Esophagus (tissue), 2 donors: Measurements from ENCODE around the gene NPC1L1. TPM values are rescaled to one million over a fixed set of nuclear protein-coding genes. Genes with fewer than 3 reads are reported as not detected.

Experiments
- H3K27ac ChIP-seq, 2 donors: one replicate each; pipeline ENCODE4 v1.5.1; 2013; ENCODE audit warnings: low read depth in 2 of 2, mild to moderate bottlenecking in 2 of 2, inconsistent platforms in 1 of 2, low read length in 1 of 2, moderate library complexity in 1 of 2
- H3K27me3 ChIP-seq, 2 donors: one replicate each; pipeline ENCODE4 v1.6.1; 2013; ENCODE audit warnings: low read length in 2 of 2, control low read depth in 1 of 2, mild to moderate bottlenecking in 1 of 2; ENCODE audit not compliant: insufficient read depth in 2 of 2, control insufficient read depth in 1 of 2
- H3K36me3 ChIP-seq, 2 donors: one replicate each; pipeline ENCODE4 v1.6.1; 2013; ENCODE audit warnings: low read length in 1 of 2; ENCODE audit not compliant: control insufficient read depth in 2 of 2, insufficient read depth in 2 of 2
- H3K4me1 ChIP-seq, 2 donors: one replicate each; pipeline ENCODE4 v1.6.1; 2013; ENCODE audit warnings: low read length in 1 of 2; ENCODE audit not compliant: control insufficient read depth in 2 of 2, insufficient read depth in 2 of 2
- H3K4me3 ChIP-seq, 2 donors: one replicate each; pipeline ENCODE4 v1.5.1; 2013; ENCODE audit warnings: low read length in 2 of 2, mild to moderate bottlenecking in 2 of 2, low read depth in 1 of 2, moderate library complexity in 1 of 2
- H3K9me3 ChIP-seq, 2 donors: one replicate each; pipeline ENCODE4 v1.6.1; 2013; ENCODE audit warnings: mild to moderate bottlenecking in 2 of 2, low read depth in 1 of 2, low read length in 1 of 2, moderate library complexity in 1 of 2; ENCODE audit not compliant: control insufficient read depth in 2 of 2, insufficient read depth in 1 of 2
- WGBS, 2 donors: extraction: QIAGEN DNeasy Blood & Tissue Kit; methylation state at CpG; one replicate each; pipeline ENCODE4 v1.1.7; 2013; 5-methylcytosine and 5-hydroxymethylcytosine counted together
- polyA plus RNA-seq, 2 donors: library from polyadenylated mRNA; stranded (reverse); fragments of 200-250 nt; gene quantifications; one replicate each; pipeline ENCODE4 v1.2.3, GENCODE V29; 2013
- donor health status: healthy with polysubstance abuse.
- donor health status: Bipolar disorder and iron deficiency.

Gene NPC1L1, protein sequence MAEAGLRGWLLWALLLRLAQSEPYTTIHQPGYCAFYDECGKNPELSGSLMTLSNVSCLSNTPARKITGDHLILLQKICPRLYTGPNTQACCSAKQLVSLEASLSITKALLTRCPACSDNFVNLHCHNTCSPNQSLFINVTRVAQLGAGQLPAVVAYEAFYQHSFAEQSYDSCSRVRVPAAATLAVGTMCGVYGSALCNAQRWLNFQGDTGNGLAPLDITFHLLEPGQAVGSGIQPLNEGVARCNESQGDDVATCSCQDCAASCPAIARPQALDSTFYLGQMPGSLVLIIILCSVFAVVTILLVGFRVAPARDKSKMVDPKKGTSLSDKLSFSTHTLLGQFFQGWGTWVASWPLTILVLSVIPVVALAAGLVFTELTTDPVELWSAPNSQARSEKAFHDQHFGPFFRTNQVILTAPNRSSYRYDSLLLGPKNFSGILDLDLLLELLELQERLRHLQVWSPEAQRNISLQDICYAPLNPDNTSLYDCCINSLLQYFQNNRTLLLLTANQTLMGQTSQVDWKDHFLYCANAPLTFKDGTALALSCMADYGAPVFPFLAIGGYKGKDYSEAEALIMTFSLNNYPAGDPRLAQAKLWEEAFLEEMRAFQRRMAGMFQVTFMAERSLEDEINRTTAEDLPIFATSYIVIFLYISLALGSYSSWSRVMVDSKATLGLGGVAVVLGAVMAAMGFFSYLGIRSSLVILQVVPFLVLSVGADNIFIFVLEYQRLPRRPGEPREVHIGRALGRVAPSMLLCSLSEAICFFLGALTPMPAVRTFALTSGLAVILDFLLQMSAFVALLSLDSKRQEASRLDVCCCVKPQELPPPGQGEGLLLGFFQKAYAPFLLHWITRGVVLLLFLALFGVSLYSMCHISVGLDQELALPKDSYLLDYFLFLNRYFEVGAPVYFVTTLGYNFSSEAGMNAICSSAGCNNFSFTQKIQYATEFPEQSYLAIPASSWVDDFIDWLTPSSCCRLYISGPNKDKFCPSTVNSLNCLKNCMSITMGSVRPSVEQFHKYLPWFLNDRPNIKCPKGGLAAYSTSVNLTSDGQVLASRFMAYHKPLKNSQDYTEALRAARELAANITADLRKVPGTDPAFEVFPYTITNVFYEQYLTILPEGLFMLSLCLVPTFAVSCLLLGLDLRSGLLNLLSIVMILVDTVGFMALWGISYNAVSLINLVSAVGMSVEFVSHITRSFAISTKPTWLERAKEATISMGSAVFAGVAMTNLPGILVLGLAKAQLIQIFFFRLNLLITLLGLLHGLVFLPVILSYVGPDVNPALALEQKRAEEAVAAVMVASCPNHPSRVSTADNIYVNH (N-terminal part only)
- polyA plus RNA-seq = under 1 TPM; 0.07 to 0.65 TPM

GRCh38 chr7:44541028-44541869 lies at the start of gene NPC1L1:
NPC1L1 (minus strand) TSS chr7:44541330; CDS start chr7:44541259, 71 bp downstream.
- H3K4me3 ChIP-seq = no peak within 1 kb of the TSS
- H3K9me3 ChIP-seq = peaks cover 0 to 2% of the 10 kb centered on the region in 2 donors
- peaks cover 0 to 25% of the 10 kb centered on the region in 2 donors for H3K4me1 ChIP-seq
- H3K36me3 ChIP-seq = no peaks in the 10 kb centered on the region
- 80 to 87% methylated on average over 20 of the region's 20 CpGs for WGBS, 2 donors
- H3K27me3 ChIP-seq = no peaks in the 10 kb centered on the region
- H3K27ac ChIP-seq = no peak within 1 kb of the TSS

GRCh38 chr7:44590910-44591309 lies 49.8 kb upstream of the NPC1L1 start:
- Histone ChIP-seq H3K9me3 (no peaks in the 10 kb centered on the region), H3K27me3 (no peaks in the 10 kb centered on the region), H3K27ac (no peak overlapping the region), H3K4me3 (no peak overlapping the region), H3K36me3 (no peaks in the 10 kb centered on the region), H3K4me1 (no peaks in the 10 kb centered on the region)
- WGBS, 2 donors = 72 to 74% methylated on average over 1 of the region's 1 CpG

DNA sequence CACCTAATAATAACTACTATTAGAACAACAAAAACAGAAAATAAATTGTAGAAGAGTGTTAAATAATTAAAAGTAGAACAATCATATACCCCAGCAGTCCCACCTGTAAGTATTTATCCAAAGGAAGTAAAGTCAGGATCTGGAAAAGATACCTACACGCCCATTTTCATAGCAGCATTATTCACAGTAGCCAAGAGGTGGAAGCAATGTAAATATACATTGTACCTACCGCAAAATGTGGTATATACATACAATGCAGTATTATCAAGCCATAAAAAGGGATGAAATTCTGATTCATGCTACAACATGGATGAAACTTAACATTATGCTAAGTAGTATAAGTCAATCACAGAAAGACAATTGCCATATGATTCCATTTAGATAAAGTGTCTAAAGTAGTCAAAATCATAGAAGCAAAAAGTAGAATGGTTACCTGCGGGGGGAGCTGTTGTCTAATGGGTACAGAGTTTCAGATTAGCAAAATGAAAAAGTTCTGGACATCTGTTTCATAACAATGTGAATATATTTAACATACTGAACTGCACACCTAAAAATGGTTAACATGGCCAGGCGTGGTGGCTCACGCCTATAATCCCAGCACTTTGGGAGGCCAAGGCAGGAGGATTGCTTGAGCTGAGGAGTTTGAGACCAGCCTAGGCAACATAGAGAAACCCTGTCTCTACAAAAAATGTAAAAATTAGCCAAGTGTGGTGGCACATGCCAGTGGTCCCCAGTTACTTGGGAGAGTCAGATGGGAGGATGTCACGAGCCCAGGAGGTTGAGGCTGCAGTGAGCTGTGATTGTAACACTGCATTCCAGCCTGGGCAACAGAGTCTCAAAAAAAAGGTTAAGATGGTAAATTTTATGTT lies 46.9 kb upstream of the NPC1L1 start:
- H3K4me1 ChIP-seq = no peaks in the 10 kb centered on the region
- no peak overlapping the region for H3K27ac ChIP-seq
- 18% methylated on average over 6 of the region's 6 CpGs for WGBS, 2 donors
- no peak overlapping the region for H3K4me3 ChIP-seq
- H3K9me3 ChIP-seq = no peaks in the 10 kb centered on the region
- no peaks in the 10 kb centered on the region for H3K27me3 ChIP-seq
- H3K36me3 ChIP-seq = no peaks in the 10 kb centered on the region

DNA sequence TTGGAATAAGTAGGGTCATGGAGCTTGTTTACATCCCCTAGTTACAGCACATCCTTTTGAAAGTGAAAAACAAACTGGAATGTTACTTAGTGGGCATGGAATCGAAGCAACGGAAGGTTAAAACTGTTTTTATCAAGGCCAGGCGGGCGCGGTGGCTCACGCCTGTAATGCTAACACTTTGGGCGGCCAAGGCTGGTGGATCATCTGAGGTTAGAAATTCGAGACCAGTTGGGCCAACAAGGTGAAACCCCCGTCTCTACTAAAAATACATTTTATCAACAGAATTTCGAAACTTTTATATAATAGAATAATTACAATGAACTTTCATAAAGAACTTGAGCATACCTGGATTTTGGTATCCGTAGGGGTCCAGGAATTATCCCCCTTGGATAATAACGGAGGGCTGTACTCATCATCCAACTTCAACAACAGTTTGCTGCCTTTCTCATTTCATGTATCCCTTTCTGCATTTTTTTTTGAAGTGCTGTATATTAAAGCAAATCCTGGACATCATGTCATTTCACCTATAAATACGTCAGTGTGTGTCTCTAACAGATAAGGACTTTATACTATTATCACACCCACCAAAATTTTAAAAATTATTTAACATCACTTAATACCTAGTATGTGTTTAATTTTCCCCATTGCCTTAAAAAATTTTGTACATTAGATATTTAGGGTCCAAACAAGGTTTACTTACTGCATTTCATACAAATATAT lies 42.2 kb upstream of the NPC1L1 start:
- Histone ChIP-seq H3K4me1 (peaks cover 3 to 4% of the 10 kb centered on the region in 2 donors), H3K9me3 (no peaks in the 10 kb centered on the region), H3K27me3 (no peaks in the 10 kb centered on the region), H3K36me3 (peaks cover 5 to 9% of the 10 kb centered on the region in 2 donors), H3K27ac (peak overlapping the region; percentile 99), H3K4me3 (peak overlapping the region; percentile 65 to 74)
- 87 to 91% methylated on average over 13 of the region's 13 CpGs for WGBS, 2 donors

- Histone ChIP-seq H3K4me1 (peaks cover 3 to 4% of the 10 kb centered on the region in 2 donors), H3K27ac (peak within 1 kb of the TSS; percentile 99), H3K27me3 (no peaks in the 10 kb centered on the region), H3K9me3 (no peaks in the 10 kb centered on the region), H3K36me3 (peaks cover 5 to 9% of the 10 kb centered on the region in 2 donors), H3K4me3 (peak within 1 kb of the TSS; percentile 65 to 74)
- WGBS, 2 donors = 0% methylated on average over 63 to 71 of the region's 71 CpGs
These were observed 40.9 kb upstream of the NPC1L1 start, which contains the start of gene TMED4 for GRCh38 chr7:44581879-44582603. TMED4 (minus strand) TSS chr7:44582231; CDS start chr7:44582206, 25 bp downstream.

GRCh38 chr7:44580945-44581878 lies 40.1 kb upstream of the NPC1L1 start:
- Histone ChIP-seq H3K27ac (peak overlapping the region; percentile 61 to 99), H3K4me3 (peak overlapping the region; percentile 65 to 74), H3K4me1 (peaks cover 3 to 4% of the 10 kb centered on the region in 2 donors), H3K27me3 (no peaks in the 10 kb centered on the region), H3K36me3 (peaks cover 5 to 9% of the 10 kb centered on the region in 2 donors), H3K9me3 (no peaks in the 10 kb centered on the region)
- 14 to 16% methylated on average over 29 to 30 of the region's 30 CpGs for WGBS, 2 donors

DNA sequence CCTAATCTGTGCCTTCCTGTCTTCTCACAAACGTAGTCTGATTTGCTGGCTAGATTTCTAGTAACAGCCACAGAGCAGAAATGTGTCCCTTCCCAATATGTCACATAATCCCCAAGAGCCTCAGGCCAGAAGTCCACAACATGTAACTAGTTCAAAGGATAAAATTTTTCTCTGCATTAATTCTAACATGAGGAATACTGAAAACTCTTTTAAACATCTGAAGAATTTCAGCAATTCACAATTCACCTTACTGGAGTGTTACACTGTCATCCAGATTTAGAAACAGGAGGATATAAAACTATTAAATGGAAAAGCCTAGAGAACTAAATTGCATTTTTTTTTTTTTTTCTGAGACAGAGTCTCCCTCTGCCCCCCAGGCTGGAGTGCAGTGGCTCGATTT lies 35.1 kb upstream of the NPC1L1 start:
- Histone ChIP-seq H3K4me3 (no peak overlapping the region), H3K9me3 (no peaks in the 10 kb centered on the region), H3K27ac (no peak overlapping the region), H3K4me1 (peaks cover 10 to 11% of the 10 kb centered on the region in 2 donors), H3K36me3 (peaks cover 15 to 16% of the 10 kb centered on the region in 2 donors), H3K27me3 (no peaks in the 10 kb centered on the region)
- whole genome bisulfite sequencing, 2 donors = 75 to 81% methylated on average over 2 of the region's 2 CpGs
